Keratinocyte (primary cell): ENCODE measurements around the gene SDK2. TPM values are rescaled to one million over a fixed set of nuclear protein-coding genes. Genes with fewer than 3 reads are reported as not detected.

Experiments used
- DNase-seq: peaks from one replicate; pipeline ENCODE4 v3.0.0-alpha.2; 2011; ENCODE audit warnings: low read depth, missing footprints, low spot score
- FAIRE-seq: peaks from 2 replicates; lab custom pipeline; 2011; peaks lifted over from hg19 to GRCh38; lab: Jason Lieb, UNC
- H2AFZ ChIP-seq: 2 replicates; pipeline ENCODE4 v1.6.0; 2012; ENCODE audit warnings: low read length, control low read depth, inconsistent platforms; ENCODE audit not compliant: control insufficient read depth
- H3K27ac ChIP-seq: 2 replicates; pipeline ENCODE4 v1.5.1; 2011; ENCODE audit warnings: low read length; ENCODE audit not compliant: control insufficient read depth, insufficient read depth
- H3K27me3 ChIP-seq: 3 replicates; pipeline ENCODE4 v1.6.0; 2011; ENCODE audit warnings: low read length; ENCODE audit not compliant: control insufficient read depth, insufficient read depth; ENCODE audit errors: extremely low read depth
- H3K36me3 ChIP-seq, 2 experiments: 2 replicates in 1 of 2; 3 replicates in 1 of 2; pipeline ENCODE4 v1.5.1; 2011; ENCODE audit warnings: low read length in 2 of 2, mild to moderate bottlenecking in 1 of 2; ENCODE audit not compliant: control insufficient read depth in 2 of 2, insufficient read depth in 2 of 2; ENCODE audit errors: extremely low read depth in 1 of 2
- H3K4me1 ChIP-seq: 3 replicates; pipeline ENCODE4 v1.5.1; 2011; ENCODE audit warnings: low read length; ENCODE audit not compliant: control insufficient read depth, insufficient read depth; ENCODE audit errors: extremely low read depth
- H3K4me2 ChIP-seq: 3 replicates; pipeline ENCODE4 v1.6.0; 2011; ENCODE audit warnings: low read depth, low read length; ENCODE audit not compliant: control insufficient read depth, insufficient read depth; ENCODE audit errors: extremely low read depth
- H3K4me3 ChIP-seq, 3 experiments: fragments of 200-600 bp in 1 of 3; sonication (generic) in 1 of 3; 2 replicates in 2 of 3; 3 replicates in 1 of 3; pipeline ENCODE4 v1.5.1; 2011 to 2016; ENCODE audit warnings: low read length in 3 of 3, mild to moderate bottlenecking in 3 of 3, control low read depth in 2 of 3, inconsistent platforms in 1 of 3, low read depth in 1 of 3, mixed read lengths in 1 of 3, mixed run types in 1 of 3, moderate library complexity in 1 of 3; ENCODE audit not compliant: control insufficient read depth in 2 of 3, insufficient read depth in 2 of 3; ENCODE audit errors: extremely low read depth in 1 of 3
- H3K79me2 ChIP-seq: 2 replicates; pipeline ENCODE4 v1.6.0; 2012; ENCODE audit warnings: low read length; ENCODE audit not compliant: control insufficient read depth, insufficient read depth
- H3K9ac ChIP-seq: 3 replicates; pipeline ENCODE4 v1.6.0; 2011; ENCODE audit warnings: low read length; ENCODE audit not compliant: control insufficient read depth, insufficient read depth; ENCODE audit errors: extremely low read depth
- H3K9me1 ChIP-seq: 3 replicates; pipeline ENCODE4 v1.6.0; 2011; ENCODE audit warnings: low read length; ENCODE audit not compliant: control insufficient read depth, insufficient read depth; ENCODE audit errors: extremely low read depth
- H3K9me3 ChIP-seq: 2 replicates; pipeline ENCODE4 v1.5.1; 2012; ENCODE audit warnings: low read depth, low read length; ENCODE audit not compliant: control insufficient read depth
- H4K20me1 ChIP-seq: 3 replicates; pipeline ENCODE4 v1.6.0; 2011; ENCODE audit warnings: low read length; ENCODE audit not compliant: control insufficient read depth, insufficient read depth; ENCODE audit errors: extremely low read depth
- EZH2 ChIP-seq: IDR thresholded peaks from one replicate; pipeline ENCODE4 v1.6.1; 2012; ENCODE audit warnings: inconsistent platforms, mild to moderate bottlenecking, low read length, moderate library complexity
- dilution Hi-C: fragments of 300-500 bp; cut with MboI; formaldehyde crosslinking; loops from one replicate; pipeline ENCODE4 v1.7.0; 2020; ENCODE audit warnings: low sequenced_read_pairs; ENCODE audit not compliant: extremely low pct_ligation_motif_present
- polyA plus RNA-seq, 5 experiments: library from polyadenylated mRNA; depleted of rRNA in 3 of 5; stranded (reverse) in 3 of 5; stranded (forward) in 1 of 5; unstranded in 1 of 5; fragments of >200 nt; gene quantifications; 1 replicate in 1 of 5; 2 replicates in 3 of 5; 3 replicates in 1 of 5; pipeline versions ENCODE4 v1.2.1 to v1.2.3, GENCODE V29; 2011 to 2012; ENCODE audit warnings: missing spikeins in 2 of 5, low read depth in 1 of 5, low replicate concordance in 1 of 5
- TF ChIP-seq, protein P1 (sequence below), 3 experiments: IDR thresholded peaks in 1 of 3; conservative IDR thresholded peaks in 1 of 3; optimal IDR thresholded peaks in 1 of 3; 2 replicates in 2 of 3; 3 replicates in 1 of 3; pipeline versions ENCODE3 to v1.5.1; 2011; ENCODE audit warnings: low read length in 3 of 3, mild to moderate bottlenecking in 3 of 3, moderate library complexity in 2 of 3, control low read depth in 1 of 3, inconsistent platforms in 1 of 3; ENCODE audit not compliant: insufficient read depth in 2 of 3; ENCODE audit errors: extremely low read depth in 1 of 3

SDK2 gene
- polyA plus RNA-seq, 1 donor (not counting 4 experiments of a cell fraction or from before 2014, with no cell fraction given), result 1.8 TPM

DNA sequence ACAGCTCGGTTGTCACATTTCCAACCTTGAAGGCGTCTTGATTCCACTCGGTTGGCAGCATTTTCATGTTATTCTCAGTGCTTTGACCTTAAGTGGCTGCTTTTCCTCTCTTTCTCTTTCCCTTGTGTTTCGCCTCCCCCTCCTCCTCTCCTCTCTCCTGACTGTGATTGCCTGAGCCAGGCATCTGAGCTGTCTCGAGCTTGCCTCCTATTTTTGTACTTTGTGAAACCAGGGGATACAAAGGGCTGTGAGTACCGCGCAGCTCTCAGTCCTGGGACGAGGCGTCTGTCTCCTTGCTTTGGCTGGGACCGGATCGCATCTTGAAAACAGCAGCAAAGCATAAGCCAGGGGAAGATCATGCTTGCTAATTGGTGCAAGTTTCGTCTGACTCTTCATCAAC is 48.8 kb upstream of the SDK2 start:
- H3K36me3 ChIP-seq, result no peaks in the 10 kb centered on the region
- H2AFZ ChIP-seq, result no peak overlapping the region
- H3K4me2 ChIP-seq, result no peak overlapping the region
- no peak overlapping the region for H3K27ac ChIP-seq
- H3K9me3 ChIP-seq, result no peaks in the 10 kb centered on the region
- no peak overlapping the region for H3K9ac ChIP-seq
- H3K79me2 ChIP-seq, result no peaks in the 10 kb centered on the region
- no peak for FAIRE-seq
- no peak for DNase-seq
- TF ChIP-seq, protein P1, sequence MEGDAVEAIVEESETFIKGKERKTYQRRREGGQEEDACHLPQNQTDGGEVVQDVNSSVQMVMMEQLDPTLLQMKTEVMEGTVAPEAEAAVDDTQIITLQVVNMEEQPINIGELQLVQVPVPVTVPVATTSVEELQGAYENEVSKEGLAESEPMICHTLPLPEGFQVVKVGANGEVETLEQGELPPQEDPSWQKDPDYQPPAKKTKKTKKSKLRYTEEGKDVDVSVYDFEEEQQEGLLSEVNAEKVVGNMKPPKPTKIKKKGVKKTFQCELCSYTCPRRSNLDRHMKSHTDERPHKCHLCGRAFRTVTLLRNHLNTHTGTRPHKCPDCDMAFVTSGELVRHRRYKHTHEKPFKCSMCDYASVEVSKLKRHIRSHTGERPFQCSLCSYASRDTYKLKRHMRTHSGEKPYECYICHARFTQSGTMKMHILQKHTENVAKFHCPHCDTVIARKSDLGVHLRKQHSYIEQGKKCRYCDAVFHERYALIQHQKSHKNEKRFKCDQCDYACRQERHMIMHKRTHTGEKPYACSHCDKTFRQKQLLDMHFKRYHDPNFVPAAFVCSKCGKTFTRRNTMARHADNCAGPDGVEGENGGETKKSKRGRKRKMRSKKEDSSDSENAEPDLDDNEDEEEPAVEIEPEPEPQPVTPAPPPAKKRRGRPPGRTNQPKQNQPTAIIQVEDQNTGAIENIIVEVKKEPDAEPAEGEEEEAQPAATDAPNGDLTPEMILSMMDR (optimal IDR thresholded peaks at IDR 0.05 in 1 of 3, IDR thresholded peaks at IDR 0.05 in 1 of 3, conservative IDR thresholded peaks at IDR 0.05 in 1 of 3; ENCODE audit: extremely low read depth in 1 of 3, insufficient read depth in 2 of 3, low read length in 3 of 3), result no peak
- no peak for TF ChIP-seq EZH2
- H3K9me1 ChIP-seq, result no peaks in the 10 kb centered on the region
- H3K27me3 ChIP-seq, result peaks cover 4% of the 10 kb centered on the region
- H3K4me3 ChIP-seq, result no peak overlapping the region
- dilution Hi-C loops, result no loop called here
- no peaks in the 10 kb centered on the region for H3K4me1 ChIP-seq
- H4K20me1 ChIP-seq, result no peaks in the 10 kb centered on the region

DNA sequence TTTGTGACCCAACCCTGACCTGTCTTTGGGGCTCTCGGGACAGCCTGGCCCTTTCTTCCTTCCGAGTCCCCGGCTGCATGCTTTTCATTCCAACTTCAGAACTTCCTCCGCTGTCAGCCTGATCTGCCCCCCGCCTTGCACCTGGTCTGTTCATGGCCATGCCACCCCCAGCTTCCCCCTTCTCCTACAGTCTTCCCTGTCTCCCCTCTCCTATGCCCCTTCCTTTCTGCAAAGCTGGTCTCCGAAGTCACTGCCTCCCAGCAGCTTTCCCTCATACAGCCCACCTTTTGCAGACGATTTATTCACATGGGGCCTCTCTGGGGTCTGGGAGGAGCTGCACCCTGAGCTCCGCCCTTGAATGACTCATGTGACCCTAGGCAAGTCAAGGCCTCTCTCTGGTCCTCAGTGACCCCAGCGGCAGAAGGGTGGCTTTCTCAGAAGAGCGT is 47.1 kb upstream of the SDK2 start:
- Histone ChIP-seq H3K36me3 (no peaks in the 10 kb centered on the region), H3K4me1 (no peaks in the 10 kb centered on the region), H3K27me3 (peaks cover 7% of the 10 kb centered on the region), H3K9me3 (no peaks in the 10 kb centered on the region), H3K9ac (no peak overlapping the region), H4K20me1 (no peaks in the 10 kb centered on the region), H2AFZ (no peak overlapping the region), H3K27ac (no peak overlapping the region), H3K4me2 (no peak overlapping the region), H3K4me3 (no peak overlapping the region), H3K9me1 (no peaks in the 10 kb centered on the region), H3K79me2 (no peaks in the 10 kb centered on the region)
- TF ChIP-seq, protein P1 (optimal IDR thresholded peaks at IDR 0.05 in 1 of 3, IDR thresholded peaks at IDR 0.05 in 1 of 3, conservative IDR thresholded peaks at IDR 0.05 in 1 of 3; ENCODE audit: extremely low read depth in 1 of 3, insufficient read depth in 2 of 3, low read length in 3 of 3), result no peak
- no peak for TF ChIP-seq EZH2
- FAIRE-seq (no peak), DNase-seq (no peak)
- dilution Hi-C loops, result no loop called here
